HCT116 (cell line): ENCODE results near the gene WIPF3. TPM values are rescaled to one million over a fixed set of nuclear protein-coding genes. Genes with fewer than 3 reads are reported as not detected.

ENCODE experiments used
- ATAC-seq: fragments of 200-7000 bp; cut with Tn5 transposase; 2 replicates; pipeline ENCODE4 v1.9.1; 2020; ENCODE audit warnings: mild to moderate bottlenecking, moderate library complexity
- BruUV-seq: library from RNA; stranded (reverse); fragments of 400-500 nt; replicated peaks from 2 replicates; lab custom pipeline; 2021; lab: Mats Ljungman, UMichigan
- CTCF ChIA-PET: fragments of 300-600 bp; sonication (Branson Sonifier 250); formaldehyde crosslinking; loops from one replicate; lab custom pipeline; 2021; ENCODE audit warnings: antibody characterized with exemption; lab: Charles Lee
- POLR2A ChIA-PET: fragments of 300-600, 350-600 bp; sonication (Branson Sonifier 250); formaldehyde crosslinking; loops from one replicate; lab custom pipeline; 2021; ENCODE audit warnings: antibody characterized with exemption; lab: Charles Lee
- RAD21 ChIA-PET, 2 experiments: fragments of 300-600 bp; sonication (Branson Sonifier 250); formaldehyde crosslinking; loops; one replicate each; lab custom pipeline; 2023; ENCODE audit warnings: low total read pairs in 2 of 2; ENCODE audit not compliant: uncharacterized antibody in 2 of 2, unreplicated experiment in 2 of 2, low non-redundant PET in 1 of 2; lab: Charles Lee
- DNase-seq: peaks from one replicate; pipeline ENCODE4 v3.0.0-alpha.2; 2010; ENCODE audit warnings: low read depth, low spot score
- H2AFZ ChIP-seq: fragments of 200-600 bp; shearing (Covaris generic), sonication (generic); 2 replicates; pipeline ENCODE4 v1.6.1; 2017; ENCODE audit warnings: low read depth, mixed run types, mixed read lengths, antibody characterized with exemption, low read length; ENCODE audit not compliant: poor library complexity, severe bottlenecking
- H3K27ac ChIP-seq: 2 replicates; pipeline ENCODE4 v1.5.1; 2012; ENCODE audit warnings: low read depth, low read length
- H3K27me3 ChIP-seq: fragments of 200-600 bp; sonication (generic); 2 replicates; pipeline ENCODE4 v1.6.1; 2016; ENCODE audit warnings: mixed run types, low read length, mixed read lengths; ENCODE audit not compliant: insufficient read depth
- H3K36me3 ChIP-seq, 2 experiments: fragments of 200-500 bp in 1 of 2; fragments of 200-600 bp in 1 of 2; sonication (Bioruptor generic) in 1 of 2; sonication (generic) in 1 of 2; 2 replicates each; pipeline versions ENCODE4 v1.5.1 to v1.6.1; 2014 to 2016; ENCODE audit warnings: low read length in 2 of 2, inconsistent platforms in 1 of 2, mixed read lengths in 1 of 2, mixed run types in 1 of 2; ENCODE audit not compliant: insufficient read depth in 2 of 2, control insufficient read depth in 1 of 2
- H3K4me1 ChIP-seq, 2 experiments: fragments of 200-600 bp in 1 of 2; sonication (generic) in 1 of 2; 2 replicates each; pipeline versions ENCODE4 v1.5.1 to v1.6.1; 2012 to 2017; ENCODE audit warnings: low read length in 2 of 2, inconsistent platforms in 1 of 2, mild to moderate bottlenecking in 1 of 2, mixed read lengths in 1 of 2, mixed run types in 1 of 2, moderate library complexity in 1 of 2; ENCODE audit not compliant: insufficient read depth in 2 of 2, control insufficient read depth in 1 of 2
- H3K4me2 ChIP-seq: fragments of 200-600 bp; sonication (generic); 2 replicates; pipeline ENCODE4 v1.6.1; 2017; ENCODE audit warnings: mixed run types, low read length, mixed read lengths
- H3K4me3 ChIP-seq, 2 experiments: fragments of 200-600 bp in 1 of 2; sonication (generic) in 1 of 2; replicated peaks in 1 of 2; 2 replicates each; pipeline ENCODE4 v1.5.1; 2011 to 2016; ENCODE audit warnings: low read length in 2 of 2, control low read depth in 1 of 2, low read depth in 1 of 2, mild to moderate bottlenecking in 1 of 2, mixed read lengths in 1 of 2, mixed run types in 1 of 2
- H3K79me2 ChIP-seq: fragments of 200-600 bp; sonication (generic); 2 replicates; pipeline ENCODE4 v1.6.1; 2017; ENCODE audit warnings: mild to moderate bottlenecking, mixed run types, low read length, moderate library complexity, mixed read lengths; ENCODE audit not compliant: insufficient read depth
- H3K9ac ChIP-seq: fragments of 200-600 bp; sonication (generic); 2 replicates; pipeline ENCODE4 v1.6.1; 2016; ENCODE audit warnings: low read length, mixed read lengths
- H3K9me2 ChIP-seq: fragments of 200-600 bp; sonication (generic), shearing (Covaris generic); 2 replicates; pipeline ENCODE4 v1.6.1; 2017; ENCODE audit warnings: mixed run types, mild to moderate bottlenecking, moderate library complexity; ENCODE audit not compliant: insufficient read depth
- H3K9me3 ChIP-seq, 2 experiments: fragments of 200-500 bp in 1 of 2; fragments of 200-600 bp in 1 of 2; sonication (Bioruptor generic) in 1 of 2; sonication (generic) in 1 of 2; 2 replicates each; pipeline ENCODE4 v1.6.1; 2014 to 2017; ENCODE audit warnings: low read length in 2 of 2, mixed read lengths in 2 of 2, inconsistent platforms in 1 of 2, low read depth in 1 of 2, mild to moderate bottlenecking in 1 of 2, mixed run types in 1 of 2, moderate library complexity in 1 of 2; ENCODE audit not compliant: control insufficient read depth in 1 of 2, insufficient read depth in 1 of 2
- H4K20me1 ChIP-seq: fragments of 200-600 bp; sonication (generic), shearing (Covaris generic); 2 replicates; pipeline ENCODE4 v1.6.1; 2017; ENCODE audit warnings: mixed run types, mild to moderate bottlenecking, moderate library complexity; ENCODE audit not compliant: insufficient read depth
- CBX3 ChIP-seq: IDR thresholded peaks from 2 replicates; pipeline ENCODE4 v1.6.1; 2012; ENCODE audit warnings: low read depth
- CEBPB ChIP-seq: IDR thresholded peaks from 2 replicates; pipeline ENCODE4 v1.6.1; 2012; ENCODE audit warnings: low read depth
- EZH2 ChIP-seq: fragments of 200-600 bp; sonication (generic); IDR thresholded peaks from 2 replicates; pipeline ENCODE4 v1.6.1; 2017; ENCODE audit warnings: antibody characterized with exemption, mixed run types
- EZH2phosphoT487 ChIP-seq: fragments of 200-600 bp; IDR thresholded peaks from 2 replicates; pipeline ENCODE4 v1.6.1; 2018; ENCODE audit warnings: antibody characterized with exemption, borderline replicate concordance
- FOSL1 ChIP-seq: IDR thresholded peaks from 2 replicates; pipeline ENCODE4 v1.6.1; 2012; ENCODE audit warnings: low read depth
- POLR2AphosphoS5 ChIP-seq: IDR thresholded peaks from 2 replicates; pipeline ENCODE4 v1.6.1; 2011; ENCODE audit warnings: mild to moderate bottlenecking, low read depth, low read length, moderate library complexity
- RAD21 ChIP-seq: IDR thresholded peaks from 2 replicates; pipeline ENCODE4 v1.6.1; 2012; ENCODE audit warnings: low read depth, mild to moderate bottlenecking
- YY1 ChIP-seq: IDR thresholded peaks from 2 replicates; pipeline ENCODE4 v1.6.1; 2011; ENCODE audit warnings: low read length, low read depth, moderate library complexity, mild to moderate bottlenecking; ENCODE audit not compliant: insufficient replicate concordance; ENCODE audit errors: extremely low read depth
- ZNF274 ChIP-seq: fragments of 200-500 bp; sonication (Bioruptor generic); IDR thresholded peaks from 2 replicates; pipeline ENCODE4 v1.6.1; 2014; ENCODE audit warnings: mild to moderate bottlenecking, low read depth, low read length, inconsistent platforms
- intact Hi-C: fragments of 100-400 bp; cut with micrococcal nuclease; formaldehyde crosslinking; loops from 2 replicates; pipeline ENCODE4 v1.10.0; 2022
- total RNA-seq: library from RNA; stranded (reverse); gene quantifications from one replicate; pipeline ENCODE4 v1.2.1, GENCODE V29; 2021; ENCODE audit not compliant: unreplicated experiment
- TF ChIP-seq, protein P1 (sequence below): IDR thresholded peaks from 2 replicates; pipeline ENCODE4 v1.6.1; 2012; ENCODE audit warnings: low read depth
- TF ChIP-seq, protein P2 (sequence below): IDR thresholded peaks from 2 replicates; pipeline ENCODE4 v1.6.1; 2011; ENCODE audit warnings: mild to moderate bottlenecking, low read length, moderate library complexity; ENCODE audit not compliant: insufficient replicate concordance; ENCODE audit errors: extremely low read depth
- TF ChIP-seq, protein P3 (sequence below): IDR thresholded peaks from 2 replicates; pipeline ENCODE4 v1.6.1; 2012

WIPF3 gene
- total RNA-seq, 1 experiment from 2014 or later: 8.6 TPM

DNA sequence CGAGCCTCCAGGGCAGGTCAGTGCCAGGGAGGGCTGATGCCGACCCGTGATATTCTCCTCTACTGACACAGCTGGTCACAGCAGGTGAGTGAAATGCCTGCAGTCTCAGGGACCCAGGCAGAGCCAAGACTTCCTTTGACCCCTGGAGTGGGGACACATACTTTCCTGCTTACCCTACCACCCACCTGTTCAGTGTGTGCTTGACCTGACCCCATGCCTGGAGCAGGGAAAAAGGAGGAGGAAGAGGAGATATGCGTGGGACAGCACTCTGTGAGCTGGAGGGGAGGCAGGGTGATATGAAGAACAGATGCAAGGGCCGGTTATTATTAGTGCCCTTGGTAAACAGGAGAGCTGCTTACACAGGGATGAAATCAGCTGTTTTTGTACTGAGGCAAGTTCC lies 40.8 kb upstream of the WIPF3 start (continued):
- TF ChIP-seq, protein P1, sequence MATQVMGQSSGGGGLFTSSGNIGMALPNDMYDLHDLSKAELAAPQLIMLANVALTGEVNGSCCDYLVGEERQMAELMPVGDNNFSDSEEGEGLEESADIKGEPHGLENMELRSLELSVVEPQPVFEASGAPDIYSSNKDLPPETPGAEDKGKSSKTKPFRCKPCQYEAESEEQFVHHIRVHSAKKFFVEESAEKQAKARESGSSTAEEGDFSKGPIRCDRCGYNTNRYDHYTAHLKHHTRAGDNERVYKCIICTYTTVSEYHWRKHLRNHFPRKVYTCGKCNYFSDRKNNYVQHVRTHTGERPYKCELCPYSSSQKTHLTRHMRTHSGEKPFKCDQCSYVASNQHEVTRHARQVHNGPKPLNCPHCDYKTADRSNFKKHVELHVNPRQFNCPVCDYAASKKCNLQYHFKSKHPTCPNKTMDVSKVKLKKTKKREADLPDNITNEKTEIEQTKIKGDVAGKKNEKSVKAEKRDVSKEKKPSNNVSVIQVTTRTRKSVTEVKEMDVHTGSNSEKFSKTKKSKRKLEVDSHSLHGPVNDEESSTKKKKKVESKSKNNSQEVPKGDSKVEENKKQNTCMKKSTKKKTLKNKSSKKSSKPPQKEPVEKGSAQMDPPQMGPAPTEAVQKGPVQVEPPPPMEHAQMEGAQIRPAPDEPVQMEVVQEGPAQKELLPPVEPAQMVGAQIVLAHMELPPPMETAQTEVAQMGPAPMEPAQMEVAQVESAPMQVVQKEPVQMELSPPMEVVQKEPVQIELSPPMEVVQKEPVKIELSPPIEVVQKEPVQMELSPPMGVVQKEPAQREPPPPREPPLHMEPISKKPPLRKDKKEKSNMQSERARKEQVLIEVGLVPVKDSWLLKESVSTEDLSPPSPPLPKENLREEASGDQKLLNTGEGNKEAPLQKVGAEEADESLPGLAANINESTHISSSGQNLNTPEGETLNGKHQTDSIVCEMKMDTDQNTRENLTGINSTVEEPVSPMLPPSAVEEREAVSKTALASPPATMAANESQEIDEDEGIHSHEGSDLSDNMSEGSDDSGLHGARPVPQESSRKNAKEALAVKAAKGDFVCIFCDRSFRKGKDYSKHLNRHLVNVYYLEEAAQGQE: no peak
- TF ChIP-seq POLR2AphosphoS5: no peak
- TF ChIP-seq, all 23 proteins: peak for 0

DNA sequence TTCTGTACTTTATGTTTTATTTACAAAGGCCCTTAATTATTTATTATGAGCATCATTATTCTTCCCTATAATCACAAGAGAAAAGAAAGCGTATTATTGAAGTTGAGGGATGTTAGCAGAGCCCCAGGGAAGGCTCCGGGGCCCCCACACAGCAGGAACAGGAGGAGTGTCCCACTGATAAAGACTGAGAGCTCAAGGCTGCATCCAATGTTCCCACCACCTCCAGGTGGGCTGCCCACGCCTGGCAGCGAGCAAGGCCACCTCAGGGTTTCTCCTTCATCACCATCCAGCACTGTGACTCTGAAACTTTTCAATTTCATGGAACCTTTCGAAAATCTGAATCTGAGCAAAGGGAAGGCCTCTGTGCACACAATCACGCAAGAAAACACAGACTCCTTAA lies 35.9 kb upstream of the WIPF3 start:
- H3K27ac ChIP-seq: no peak overlapping the region
- no peak overlapping the region for H3K9ac ChIP-seq
- no TSS peak for BruUV-seq
- no peak overlapping the region for H3K4me3 ChIP-seq
- TF ChIP-seq RAD21 (no peak), EZH2phosphoT487 (no peak), YY1 (no peak), FOSL1 (no peak), CBX3 (no peak), CEBPB (no peak), ZNF274 (no peak), EZH2 (no peak), POLR2AphosphoS5 (no peak)
- TF ChIP-seq, protein P2, sequence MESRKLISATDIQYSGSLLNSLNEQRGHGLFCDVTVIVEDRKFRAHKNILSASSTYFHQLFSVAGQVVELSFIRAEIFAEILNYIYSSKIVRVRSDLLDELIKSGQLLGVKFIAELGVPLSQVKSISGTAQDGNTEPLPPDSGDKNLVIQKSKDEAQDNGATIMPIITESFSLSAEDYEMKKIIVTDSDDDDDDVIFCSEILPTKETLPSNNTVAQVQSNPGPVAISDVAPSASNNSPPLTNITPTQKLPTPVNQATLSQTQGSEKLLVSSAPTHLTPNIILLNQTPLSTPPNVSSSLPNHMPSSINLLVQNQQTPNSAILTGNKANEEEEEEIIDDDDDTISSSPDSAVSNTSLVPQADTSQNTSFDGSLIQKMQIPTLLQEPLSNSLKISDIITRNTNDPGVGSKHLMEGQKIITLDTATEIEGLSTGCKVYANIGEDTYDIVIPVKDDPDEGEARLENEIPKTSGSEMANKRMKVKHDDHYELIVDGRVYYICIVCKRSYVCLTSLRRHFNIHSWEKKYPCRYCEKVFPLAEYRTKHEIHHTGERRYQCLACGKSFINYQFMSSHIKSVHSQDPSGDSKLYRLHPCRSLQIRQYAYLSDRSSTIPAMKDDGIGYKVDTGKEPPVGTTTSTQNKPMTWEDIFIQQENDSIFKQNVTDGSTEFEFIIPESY: no peak
- TF ChIP-seq, protein P3, sequence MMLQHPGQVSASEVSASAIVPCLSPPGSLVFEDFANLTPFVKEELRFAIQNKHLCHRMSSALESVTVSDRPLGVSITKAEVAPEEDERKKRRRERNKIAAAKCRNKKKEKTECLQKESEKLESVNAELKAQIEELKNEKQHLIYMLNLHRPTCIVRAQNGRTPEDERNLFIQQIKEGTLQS: no peak
- H2AFZ ChIP-seq: no peak overlapping the region
- no peaks in the 10 kb centered on the region for H3K79me2 ChIP-seq
- ChIA-PET RAD21 (no interaction called here), POLR2A (interaction anchor here (0.5 kb wide), 1 partner anchor 156 kb away, joined by 4 read pairs; no protein-coding TSS in a partner anchor), CTCF (no interaction called here)
- no peaks in the 10 kb centered on the region for H3K27me3 ChIP-seq
- intact Hi-C loops: no loop called here
- no peak overlapping the region for H3K4me2 ChIP-seq
- DNase-seq (no peak), ATAC-seq (no peak)
- no peaks in the 10 kb centered on the region for H3K9me3 ChIP-seq
- no peaks in the 10 kb centered on the region for H3K36me3 ChIP-seq
- no peaks in the 10 kb centered on the region for H3K9me2 ChIP-seq
- H3K4me1 ChIP-seq: no peaks in the 10 kb centered on the region
- no peaks in the 10 kb centered on the region for H4K20me1 ChIP-seq
